NOMO-1 (cell line): ENCODE results near the gene SLC66A1.

ENCODE experiments used
- DNase-seq, 2 experiments: peaks; one replicate each; lab custom pipeline; 2025; ENCODE audit not compliant: unreplicated experiment in 2 of 2; lab: John Stamatoyannopoulos, UW

The SLC66A1 gene

DNA sequence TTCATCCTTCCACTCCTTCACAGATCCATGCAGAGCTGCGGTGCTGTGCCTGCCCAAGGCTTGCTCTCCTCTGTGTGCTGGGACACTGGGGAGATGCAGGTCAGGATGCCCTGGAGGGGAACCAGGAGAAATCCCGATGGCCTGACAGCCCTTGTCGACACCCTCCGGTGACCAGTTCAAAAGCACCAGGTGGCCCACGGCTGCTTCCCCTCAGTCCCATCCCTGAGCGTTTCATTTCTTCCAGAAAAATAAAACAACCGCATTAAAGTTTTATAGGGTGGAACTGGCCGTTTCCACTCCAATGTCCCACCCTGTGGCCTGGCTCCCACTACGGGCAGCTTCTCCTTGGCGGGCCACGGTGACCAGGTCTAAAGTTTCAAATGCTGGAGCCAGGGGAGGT is 48.3 kb downstream of the SLC66A1 start:
- DNase-seq: no peak

DNA sequence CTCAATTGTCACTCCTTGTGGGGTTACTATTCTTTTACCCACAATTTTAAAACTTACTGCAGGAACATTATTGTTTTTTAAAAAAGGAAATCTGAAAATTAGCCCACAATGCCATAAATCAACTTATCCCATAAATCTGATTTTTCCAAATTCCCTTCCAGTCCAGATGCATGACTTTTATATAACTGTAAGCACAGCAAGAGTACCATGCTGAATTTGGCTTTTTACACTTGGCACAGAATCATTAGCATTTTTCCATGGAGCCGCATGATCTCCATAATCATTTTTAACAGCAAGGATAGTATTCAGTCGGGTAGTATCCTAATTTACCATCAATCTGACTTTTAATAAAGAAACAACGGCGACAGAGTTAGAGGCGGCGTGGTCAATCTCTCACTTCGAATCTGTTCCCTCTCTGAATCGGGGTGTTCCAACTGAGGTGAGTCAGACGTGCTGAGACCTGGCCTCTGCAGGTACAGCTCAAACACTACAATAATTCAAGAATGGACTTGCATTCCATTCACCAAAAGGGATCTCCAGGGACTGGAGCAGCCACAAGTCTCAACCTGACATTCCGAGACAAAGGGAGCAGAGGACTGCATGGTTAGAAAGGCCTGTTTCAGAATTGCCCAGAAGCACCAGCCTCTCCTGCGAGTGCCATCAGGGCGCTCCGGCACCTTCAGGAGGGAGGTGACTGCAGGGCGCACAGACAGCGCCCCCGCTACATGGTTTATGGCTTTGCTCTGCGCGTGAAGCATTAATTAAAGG is 48.9 kb downstream of the SLC66A1 start:
- no peak for DNase-seq

DNA sequence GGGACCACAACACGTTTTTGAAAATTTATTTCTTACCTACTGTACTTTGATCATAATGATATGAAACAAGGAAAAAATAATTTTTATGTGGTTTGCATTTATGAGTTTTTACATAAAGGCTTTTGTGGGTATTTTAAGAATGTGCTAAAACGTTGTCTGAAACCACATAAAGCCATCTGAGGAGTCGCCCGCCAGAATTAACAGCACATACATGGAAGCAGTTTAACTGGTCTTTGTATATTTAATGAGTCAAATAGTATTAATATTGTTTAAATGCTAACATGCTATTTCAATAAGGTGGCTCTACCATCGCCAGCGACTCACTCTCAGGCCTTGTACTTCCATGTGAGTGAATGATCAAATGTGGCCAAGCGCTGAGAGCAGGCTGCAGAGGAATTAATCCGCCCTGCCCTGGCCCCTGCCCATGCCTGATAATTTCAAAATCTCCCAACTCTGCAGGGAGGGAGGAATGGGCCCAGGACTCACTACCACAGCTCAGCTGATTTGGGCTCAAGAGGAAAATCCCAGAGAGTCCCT is 49.6 kb downstream of the SLC66A1 start:
- DNase-seq: no peak

DNA sequence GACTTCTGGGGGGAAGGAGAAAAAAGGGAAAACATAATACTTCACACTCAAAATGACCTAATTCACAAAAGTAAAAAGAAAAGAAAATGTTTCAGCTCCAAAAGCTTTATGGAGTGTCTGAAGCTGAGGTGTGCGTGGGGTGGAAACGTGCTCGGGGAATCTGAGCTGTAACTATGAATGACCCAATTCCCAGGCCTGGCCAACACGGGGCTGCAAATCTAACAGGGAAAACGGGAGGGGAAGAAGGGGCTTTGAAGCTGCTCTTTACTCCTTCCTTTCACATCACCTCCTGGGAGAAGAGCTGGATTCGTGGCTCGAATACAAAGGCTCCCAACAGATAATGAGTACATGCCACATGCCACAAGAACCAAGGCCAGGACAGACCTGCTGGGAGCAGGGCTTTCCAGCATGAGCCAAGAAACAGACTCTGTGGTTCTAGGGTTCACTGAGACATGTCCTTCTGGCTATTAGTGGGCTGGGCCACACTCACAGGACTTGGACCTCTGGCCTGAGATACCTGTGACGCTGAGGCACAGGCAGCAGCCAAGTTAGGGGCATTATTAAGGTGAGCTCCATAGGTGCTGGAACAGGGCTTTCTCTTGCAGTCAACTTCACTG is 51.5 kb downstream of the SLC66A1 start:
- no peak for DNase-seq

DNA sequence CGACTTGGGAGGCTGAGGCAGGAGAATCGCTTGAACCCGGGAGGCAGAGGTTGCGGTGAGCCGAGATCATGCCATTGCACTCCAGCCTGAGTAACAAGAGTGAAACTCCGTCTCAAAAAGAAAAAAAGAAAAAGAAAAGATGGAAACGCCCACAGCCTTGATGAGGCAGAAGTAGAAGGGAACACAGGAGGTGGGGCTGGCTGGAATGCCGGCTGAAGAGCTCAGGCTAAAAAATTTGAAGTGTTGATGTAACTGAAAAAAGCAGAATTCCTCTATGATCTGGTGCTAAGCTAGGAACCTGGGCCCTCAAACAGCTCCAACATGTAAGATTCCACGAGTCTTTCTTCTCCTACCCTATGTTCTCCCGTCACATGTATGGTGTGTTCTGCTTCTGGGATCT is 53.6 kb downstream of the SLC66A1 start:
- no peak for DNase-seq

DNA sequence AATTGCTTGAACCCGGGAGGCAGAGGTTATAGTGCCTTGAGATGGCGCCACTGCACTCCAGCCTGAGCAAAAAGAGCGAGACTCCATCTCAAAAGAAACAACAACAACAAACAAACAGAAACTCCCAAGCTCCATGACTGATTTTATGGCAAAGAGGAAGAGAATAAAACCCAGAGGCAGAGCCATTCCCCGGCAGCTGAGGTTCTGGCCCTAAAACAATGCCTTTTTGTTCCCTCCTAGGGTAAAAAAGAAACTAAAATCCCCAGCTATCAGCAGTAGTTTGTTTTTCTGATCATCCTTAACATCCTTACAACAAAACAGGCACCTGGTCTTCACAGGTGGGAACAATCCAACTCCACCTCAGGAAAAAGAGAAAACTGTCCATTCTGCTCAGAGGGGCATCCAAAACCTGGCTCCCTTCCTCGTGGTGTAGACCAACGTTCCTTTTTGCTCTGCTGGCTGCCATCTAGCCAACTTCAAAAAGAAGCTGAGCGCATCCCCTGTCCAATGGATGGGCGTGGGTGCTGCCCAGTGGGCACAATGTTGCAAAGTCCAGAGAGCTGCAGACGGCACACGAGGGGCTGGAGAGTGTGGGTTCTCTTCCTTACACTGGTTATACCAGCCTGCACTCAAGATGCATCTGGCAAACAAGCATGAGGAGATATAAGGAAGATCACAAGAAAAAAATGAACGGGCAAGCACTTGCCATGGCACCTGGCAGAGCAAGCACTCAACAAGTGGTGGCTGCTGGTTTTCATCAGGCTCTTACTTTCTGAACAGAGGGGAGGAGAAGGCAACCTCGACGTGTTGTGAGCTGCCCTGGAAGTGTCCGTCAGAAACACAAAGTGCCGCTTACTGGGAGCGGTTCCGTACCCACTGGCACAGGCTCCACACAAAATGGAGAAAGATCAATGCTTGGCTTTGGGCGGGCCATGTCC is 54.7 kb downstream of the SLC66A1 start:
- DNase-seq: no peak

DNA sequence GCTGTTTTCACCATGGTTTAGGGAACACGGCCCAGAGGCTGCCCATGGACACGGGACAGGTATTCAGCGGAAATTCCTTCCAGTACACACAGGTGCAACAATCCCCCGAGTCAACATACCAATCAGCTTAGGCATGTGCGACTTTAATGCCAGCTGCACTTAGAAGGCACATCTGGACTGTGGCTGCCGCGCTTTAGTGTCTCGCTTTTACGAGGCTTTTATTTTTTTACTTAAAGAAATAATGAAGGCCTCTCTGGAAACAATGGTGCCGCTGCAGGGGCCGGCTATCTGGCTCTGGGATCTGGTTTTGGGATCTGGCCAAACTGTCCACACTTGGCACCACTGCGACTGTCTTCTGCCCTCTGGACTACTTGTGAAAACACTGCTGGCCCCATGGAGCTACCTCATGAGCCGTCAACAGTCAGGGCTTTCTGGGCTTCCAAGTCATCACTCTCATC is 55.5 kb downstream of the SLC66A1 start:
- DNase-seq: no peak

DNA sequence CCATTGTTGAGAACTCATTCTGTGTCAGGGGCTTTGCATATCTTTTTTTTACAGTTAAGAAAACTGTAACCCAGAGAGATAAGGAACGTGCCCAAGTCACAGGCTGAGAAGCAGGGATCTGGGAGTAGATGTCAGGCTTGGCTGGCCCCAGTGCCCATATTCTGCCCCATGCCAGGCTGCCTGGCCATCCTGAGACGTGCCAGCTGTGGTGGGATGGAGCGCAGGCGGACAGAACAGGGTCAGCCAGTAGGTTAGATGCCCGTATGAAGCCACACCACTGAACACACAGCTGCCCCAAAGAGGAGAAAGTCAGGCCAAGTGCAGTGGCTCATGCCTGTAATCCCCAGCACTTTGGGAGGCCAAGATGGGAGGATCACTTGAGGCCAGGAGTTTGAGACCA is 55.9 kb downstream of the SLC66A1 start:
- DNase-seq: no peak

DNA sequence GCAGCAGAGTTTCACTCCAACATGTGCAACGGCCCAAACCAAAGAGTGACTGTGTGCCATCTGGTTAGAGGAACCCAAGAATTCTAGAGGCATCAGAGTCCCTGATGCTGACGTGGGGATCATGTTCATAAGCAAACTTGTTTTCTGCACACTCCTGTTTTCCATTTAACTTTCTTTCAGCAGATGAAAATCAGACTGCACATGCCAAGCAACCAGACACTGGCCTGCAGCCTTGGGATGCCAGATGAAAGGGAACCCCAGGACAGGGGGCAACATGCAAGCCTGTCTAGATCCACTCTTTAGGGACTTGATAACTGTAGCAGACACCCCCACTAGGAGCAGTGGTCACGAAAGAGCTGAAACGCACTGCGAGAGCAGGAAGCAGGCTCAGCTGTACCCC is 56.8 kb downstream of the SLC66A1 start:
- DNase-seq: no peak

DNA sequence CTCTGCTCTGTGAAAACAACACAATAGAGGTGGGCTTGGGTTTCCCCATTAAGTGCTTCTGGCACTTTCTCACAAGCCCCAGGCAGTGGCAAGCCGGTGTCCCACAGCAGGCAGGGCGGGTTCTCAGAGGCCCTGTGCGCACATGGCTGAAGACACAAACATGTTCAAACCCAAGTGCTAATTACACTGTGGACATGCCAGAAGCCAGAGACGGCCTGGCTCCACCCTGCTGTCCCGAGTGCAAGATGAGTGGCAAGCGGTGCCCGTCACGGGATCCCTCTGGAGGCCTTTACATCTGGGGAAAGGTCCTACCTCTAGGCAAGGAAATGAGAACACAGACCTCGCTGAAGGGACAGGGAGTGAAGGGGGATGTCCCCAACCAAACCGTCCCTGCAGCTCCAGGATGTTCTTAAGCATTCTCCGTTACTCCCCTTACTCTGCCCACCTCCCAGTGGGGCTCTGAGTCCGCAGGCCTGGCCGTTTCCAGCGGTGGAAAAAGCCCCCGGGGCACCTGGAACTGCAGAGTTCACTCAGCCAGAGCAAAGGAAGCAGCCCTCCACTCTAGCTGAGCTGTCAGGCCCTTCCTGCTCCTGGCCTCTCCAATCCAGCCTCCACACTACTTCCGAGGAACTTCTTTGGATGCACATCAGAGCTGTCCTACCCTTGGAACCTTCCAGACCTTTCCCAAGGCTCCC is 57.4 kb downstream of the SLC66A1 start:
- no peak for DNase-seq

DNA sequence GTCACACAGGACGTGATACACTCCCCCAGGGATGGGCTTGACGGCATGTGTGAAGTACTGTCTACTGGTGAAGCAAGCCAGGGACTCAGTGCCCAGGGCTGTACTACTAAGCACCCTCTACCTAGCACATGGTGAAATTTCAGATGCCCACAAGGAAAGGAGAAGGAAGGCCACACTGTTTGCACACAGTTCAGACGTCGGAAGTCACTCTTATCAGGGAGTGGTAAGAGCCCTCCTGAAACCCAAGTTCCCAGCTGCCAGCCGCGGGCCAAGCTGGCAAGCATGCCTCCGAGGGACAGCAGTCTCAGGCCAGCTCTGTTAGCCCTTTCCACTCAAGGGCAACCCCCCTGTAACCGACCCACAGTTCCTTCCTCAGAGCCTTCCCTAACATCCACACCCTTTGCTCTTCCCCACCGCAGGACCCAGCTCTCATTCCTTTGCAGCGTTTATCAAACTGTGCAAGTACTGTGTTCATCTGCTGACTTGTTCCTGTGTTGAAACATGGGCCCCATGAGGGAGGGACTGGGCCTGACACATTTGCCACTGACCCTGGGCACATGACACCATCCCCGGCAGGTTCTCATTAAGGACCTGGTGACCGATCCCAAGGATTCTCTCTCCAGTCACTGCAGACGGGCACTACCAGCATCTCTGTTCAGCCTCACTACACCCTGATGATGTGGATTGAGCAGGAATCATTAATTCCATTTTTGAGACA is 58.5 kb downstream of the SLC66A1 start:
- DNase-seq: no peak

DNA sequence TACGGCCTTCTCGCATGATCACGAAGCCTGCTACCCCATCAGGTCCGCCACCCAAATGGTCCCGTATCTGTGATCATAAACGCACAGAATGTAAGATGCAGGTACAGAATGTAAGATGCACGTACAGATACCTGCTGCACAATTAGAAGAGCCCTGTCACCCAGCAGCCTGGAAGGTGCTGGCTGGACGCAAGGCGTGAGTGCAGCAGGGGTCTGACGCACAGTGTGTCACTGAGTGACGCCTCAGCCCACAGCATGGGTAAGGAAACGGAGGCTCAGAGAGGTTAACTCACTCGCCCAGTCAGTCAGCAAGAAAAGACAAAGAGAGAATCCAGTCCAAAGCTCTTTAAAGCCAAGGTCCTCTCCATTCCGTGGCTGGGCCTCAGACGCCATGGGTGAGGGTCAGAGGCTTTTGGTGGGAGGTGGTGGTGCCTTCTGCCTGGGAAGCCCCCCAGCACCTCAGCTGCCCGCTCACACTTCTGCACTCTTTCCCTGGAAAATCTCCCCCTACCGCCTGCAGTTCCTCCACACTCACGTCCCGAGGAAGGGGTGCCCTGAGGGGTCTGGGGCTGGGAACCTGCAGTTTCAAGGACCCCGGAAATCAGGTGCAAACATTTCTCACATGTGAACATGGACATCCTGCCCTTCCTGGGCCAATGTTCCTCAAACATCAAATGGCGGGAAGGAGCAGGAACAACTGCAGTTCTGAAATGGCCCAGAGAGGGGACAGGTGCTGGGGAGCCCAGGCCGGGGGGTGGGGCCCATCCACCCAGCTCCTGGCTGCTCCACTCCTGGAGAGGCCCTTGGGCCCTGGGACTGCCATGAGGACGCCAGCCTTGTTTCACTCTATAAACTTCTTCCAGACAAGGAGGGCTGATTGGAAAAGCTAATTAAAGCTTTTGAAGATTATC is 59.4 kb downstream of the SLC66A1 start:
- DNase-seq: no peak

DNA sequence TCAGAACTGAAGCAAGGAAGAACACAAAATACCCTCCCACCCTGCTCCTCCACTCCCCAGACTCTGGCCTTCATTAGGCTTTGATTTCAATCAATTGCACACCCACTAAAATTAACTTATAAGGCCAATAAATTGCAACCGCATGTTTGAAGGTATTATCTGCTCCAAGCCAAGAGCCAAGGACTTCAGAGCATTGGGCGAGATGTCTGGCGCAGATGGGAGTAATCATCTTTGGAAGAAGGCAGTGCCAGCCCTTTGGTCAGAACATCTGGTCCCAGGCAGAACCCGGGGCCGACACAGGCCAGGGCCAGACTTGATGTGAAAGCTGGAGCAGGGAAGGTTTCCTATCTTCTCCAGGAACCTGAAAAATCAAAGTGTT is 60.0 kb downstream of the SLC66A1 start:
- no peak for DNase-seq

DNA sequence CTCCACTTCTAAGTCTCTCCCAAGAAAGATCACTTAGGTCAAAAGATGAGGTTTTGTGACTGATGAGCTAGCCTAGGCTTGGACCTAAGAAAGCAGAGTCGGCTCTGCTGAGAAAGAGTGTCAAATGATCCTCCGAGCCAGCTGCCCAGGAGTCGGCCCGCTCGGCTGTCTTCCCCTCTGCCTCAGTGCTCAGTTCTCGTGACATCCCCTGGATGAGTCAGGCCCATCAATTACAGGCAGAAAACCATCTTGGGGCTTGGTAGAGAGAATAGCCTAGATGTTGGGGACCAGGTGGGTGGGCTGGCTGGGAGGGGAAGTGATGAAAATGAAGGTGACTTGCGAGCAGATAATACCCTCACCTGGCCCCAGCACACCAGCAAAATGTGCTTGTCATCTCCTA is 60.5 kb downstream of the SLC66A1 start:
- DNase-seq: no peak

DNA sequence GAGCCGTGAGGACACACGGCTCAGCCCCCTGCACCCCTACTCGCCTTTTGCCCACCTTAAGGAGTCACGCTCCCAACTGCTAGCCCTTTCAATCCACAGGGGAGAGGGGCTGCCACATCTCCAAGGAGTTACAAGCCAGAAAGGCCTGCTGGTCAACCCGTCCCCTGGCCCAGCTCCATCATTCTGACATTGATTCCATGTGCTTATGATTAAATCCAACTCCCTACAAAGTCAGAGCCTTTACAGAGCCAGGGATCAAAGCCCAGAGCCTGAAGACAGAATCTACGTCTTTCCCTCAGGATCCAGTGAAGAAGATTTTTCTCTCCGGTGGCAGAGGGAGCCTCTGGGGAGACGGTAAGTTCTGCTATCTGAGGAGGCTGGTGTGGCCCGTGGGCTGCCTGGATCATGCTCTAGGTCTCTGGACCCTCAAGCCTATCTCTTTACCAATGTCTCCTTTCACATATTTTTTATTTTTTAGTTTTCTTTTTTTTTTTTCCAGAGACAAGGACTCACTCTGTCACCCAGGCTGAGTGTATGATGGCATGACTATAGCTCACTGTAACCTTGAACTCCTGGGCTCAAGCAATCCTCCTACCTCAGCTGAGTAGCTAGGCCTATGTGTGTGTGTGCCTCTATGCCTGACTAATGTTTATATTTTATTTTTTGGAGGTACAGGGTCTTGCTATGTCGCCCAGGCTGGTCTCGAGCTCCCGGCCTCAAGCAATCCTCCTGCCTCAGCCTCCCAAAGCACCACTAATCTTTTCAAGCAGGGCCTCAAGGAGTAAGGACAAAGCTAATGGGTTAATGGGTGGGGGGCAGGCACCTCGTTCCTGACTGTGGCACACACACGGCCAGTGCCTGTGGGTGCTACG is 61.3 kb downstream of the SLC66A1 start:
- no peak for DNase-seq

DNA sequence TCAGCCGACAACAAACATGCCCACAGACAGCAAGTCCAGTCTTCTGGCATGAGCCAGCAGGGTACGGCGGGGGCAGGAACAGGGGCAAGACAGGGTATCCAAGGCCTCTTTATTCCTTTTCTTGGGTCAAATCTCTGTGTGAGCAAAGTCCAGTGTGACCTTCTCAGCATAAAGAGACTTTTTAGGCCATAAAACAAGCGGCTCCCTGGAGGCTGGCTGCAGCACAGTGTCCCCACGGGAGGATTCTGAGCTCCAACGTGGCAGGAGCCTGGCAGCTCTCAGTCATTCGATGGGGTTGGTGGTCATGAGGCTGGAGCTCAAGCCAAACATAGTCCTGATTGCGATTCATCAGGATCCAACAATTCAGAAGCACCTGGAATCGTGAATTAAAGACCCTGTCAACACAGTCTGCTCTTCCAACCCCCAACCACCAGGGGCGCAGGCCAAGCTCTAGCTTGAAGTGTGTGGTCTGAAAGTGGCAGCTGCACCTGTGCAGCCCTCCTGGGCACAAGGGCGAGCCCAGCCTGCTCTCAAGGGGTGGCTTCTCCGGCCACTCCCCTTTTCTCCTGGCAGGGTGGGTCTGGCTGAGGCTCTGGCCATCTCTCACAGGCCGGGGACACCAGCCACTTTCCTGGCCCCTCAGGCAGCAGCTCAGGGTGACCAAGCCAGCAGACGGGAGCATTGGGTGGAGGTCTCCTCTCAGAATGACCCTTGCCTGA is 62.1 kb downstream of the SLC66A1 start:
- DNase-seq: no peak

DNA sequence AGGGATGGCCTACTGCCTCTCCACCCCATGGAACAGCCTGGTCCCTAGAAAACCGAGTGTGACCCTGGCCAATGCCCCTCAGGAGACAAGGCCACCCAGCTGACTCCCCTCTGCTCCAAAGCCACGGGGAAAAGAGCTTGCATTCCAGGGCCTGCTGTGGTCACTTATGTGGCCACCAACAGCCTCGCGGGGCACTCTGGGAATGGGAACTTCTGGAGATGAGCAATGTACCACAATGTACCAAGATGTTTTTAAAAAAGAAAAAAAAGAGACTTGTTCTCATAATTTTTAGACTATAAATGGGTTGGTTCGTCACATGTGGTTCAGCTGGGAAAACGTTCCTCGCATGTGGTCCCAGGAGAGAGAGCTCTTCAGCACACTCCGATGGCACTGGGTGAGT is 62.8 kb downstream of the SLC66A1 start:
- DNase-seq: no peak
